Osteoblast (primary cell): Measurements from ENCODE around the gene BCL2L14. TPM values are rescaled to one million over a fixed set of nuclear protein-coding genes. Genes with fewer than 3 reads are reported as not detected.

Experiments
- DNase-seq: peaks from one replicate; pipeline ENCODE4 v3.0.0; 2011; ENCODE audit warnings: low spot score, mixed read lengths; ENCODE audit not compliant: insufficient read length; ENCODE audit errors: missing footprints
- H2AFZ ChIP-seq: 2 replicates; pipeline ENCODE4 v1.6.0; 2011; ENCODE audit warnings: mild to moderate bottlenecking, low read length
- H3K27ac ChIP-seq: 2 replicates; pipeline ENCODE4 v1.5.1; 2011; ENCODE audit warnings: mild to moderate bottlenecking, low read depth, low read length, moderate library complexity
- H3K27me3 ChIP-seq: 2 replicates; pipeline ENCODE4 v1.6.0; 2012; ENCODE audit warnings: mild to moderate bottlenecking, control low read depth, inconsistent platforms, low read length, moderate library complexity; ENCODE audit not compliant: insufficient read depth
- H3K36me3 ChIP-seq: 2 replicates; pipeline ENCODE4 v1.5.1; 2011; ENCODE audit warnings: mild to moderate bottlenecking, low read length, control low read depth, moderate library complexity; ENCODE audit not compliant: insufficient read depth
- H3K4me1 ChIP-seq: 2 replicates; pipeline ENCODE4 v1.5.1; 2011; ENCODE audit warnings: mild to moderate bottlenecking, low read length, control low read depth, moderate library complexity; ENCODE audit not compliant: insufficient read depth
- H3K4me2 ChIP-seq: 2 replicates; pipeline ENCODE4 v1.6.0; 2011; ENCODE audit warnings: mild to moderate bottlenecking, low read length; ENCODE audit not compliant: insufficient read depth
- H3K4me3 ChIP-seq: fragments of 200-600 bp; sonication (generic); 3 replicates; pipeline ENCODE4 v1.5.1; 2012; ENCODE audit warnings: mild to moderate bottlenecking, low read length, inconsistent platforms; ENCODE audit not compliant: insufficient read depth
- H3K79me2 ChIP-seq: 2 replicates; pipeline ENCODE4 v1.6.0; 2012; ENCODE audit warnings: mild to moderate bottlenecking, low read length, control low read depth, inconsistent platforms; ENCODE audit not compliant: insufficient read depth
- H3K9me3 ChIP-seq: 2 replicates; pipeline ENCODE4 v1.5.1; 2011; ENCODE audit warnings: low read depth, low read length, control low read depth
- H4K20me1 ChIP-seq: 2 replicates; pipeline ENCODE4 v1.6.0; 2012; ENCODE audit warnings: mild to moderate bottlenecking, low read length, control low read depth; ENCODE audit not compliant: insufficient read depth
- total RNA-seq: library from RNA; depleted of rRNA; stranded (reverse); fragments of >200 nt; gene quantifications from 2 replicates; pipeline ENCODE4 v1.2.3, GENCODE V29; 2012
- TF ChIP-seq, protein P1 (sequence below): IDR thresholded peaks from 2 replicates; pipeline ENCODE4 v1.5.1; 2011; ENCODE audit warnings: mild to moderate bottlenecking, low read depth, low read length, moderate library complexity; ENCODE audit errors: extremely low read depth

BCL2L14 gene
- total RNA-seq, 1 donor, result not detected

DNA sequence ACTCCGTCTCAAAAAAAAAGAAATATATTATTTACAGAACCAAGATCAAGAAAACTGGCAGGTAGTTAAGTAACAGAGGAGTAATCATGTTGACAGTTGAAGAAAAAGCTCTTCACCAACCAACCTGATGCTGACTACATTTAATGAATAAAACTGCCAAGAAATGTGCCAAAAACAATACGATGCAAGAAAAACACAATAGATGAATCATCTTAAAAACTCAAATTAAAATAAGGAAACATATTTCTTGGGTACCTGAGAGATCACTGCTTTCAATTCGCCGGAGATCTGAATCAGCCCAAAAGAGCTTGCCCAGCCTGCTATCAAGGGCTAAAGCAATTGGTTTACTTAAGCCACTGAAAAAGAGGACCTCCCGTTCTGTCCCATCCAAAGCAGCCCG, 76.4 kb downstream of the BCL2L14 start:
- no peaks in the 10 kb centered on the region for H3K27me3 ChIP-seq
- H2AFZ ChIP-seq, result no peak overlapping the region
- H3K27ac ChIP-seq, result no peak overlapping the region
- H4K20me1 ChIP-seq, result no peaks in the 10 kb centered on the region
- no peak for DNase-seq
- H3K4me1 ChIP-seq, result no peaks in the 10 kb centered on the region
- H3K79me2 ChIP-seq, result no peaks in the 10 kb centered on the region
- H3K36me3 ChIP-seq, result peaks cover 16% of the 10 kb centered on the region
- TF ChIP-seq, protein P1, sequence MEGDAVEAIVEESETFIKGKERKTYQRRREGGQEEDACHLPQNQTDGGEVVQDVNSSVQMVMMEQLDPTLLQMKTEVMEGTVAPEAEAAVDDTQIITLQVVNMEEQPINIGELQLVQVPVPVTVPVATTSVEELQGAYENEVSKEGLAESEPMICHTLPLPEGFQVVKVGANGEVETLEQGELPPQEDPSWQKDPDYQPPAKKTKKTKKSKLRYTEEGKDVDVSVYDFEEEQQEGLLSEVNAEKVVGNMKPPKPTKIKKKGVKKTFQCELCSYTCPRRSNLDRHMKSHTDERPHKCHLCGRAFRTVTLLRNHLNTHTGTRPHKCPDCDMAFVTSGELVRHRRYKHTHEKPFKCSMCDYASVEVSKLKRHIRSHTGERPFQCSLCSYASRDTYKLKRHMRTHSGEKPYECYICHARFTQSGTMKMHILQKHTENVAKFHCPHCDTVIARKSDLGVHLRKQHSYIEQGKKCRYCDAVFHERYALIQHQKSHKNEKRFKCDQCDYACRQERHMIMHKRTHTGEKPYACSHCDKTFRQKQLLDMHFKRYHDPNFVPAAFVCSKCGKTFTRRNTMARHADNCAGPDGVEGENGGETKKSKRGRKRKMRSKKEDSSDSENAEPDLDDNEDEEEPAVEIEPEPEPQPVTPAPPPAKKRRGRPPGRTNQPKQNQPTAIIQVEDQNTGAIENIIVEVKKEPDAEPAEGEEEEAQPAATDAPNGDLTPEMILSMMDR, result no peak
- H3K4me2 ChIP-seq, result no peak overlapping the region
- no peaks in the 10 kb centered on the region for H3K9me3 ChIP-seq
- H3K4me3 ChIP-seq, result no peak overlapping the region

Other genes starting within 250 kb of the BCL2L14 start
- gene LRP6, start 196.1 kb downstream of the BCL2L14 start, total RNA-seq, result 42.7 and 46.7 TPM in 2 replicates